ENCODE measurements around the gene N4BP2L2.

DNA sequence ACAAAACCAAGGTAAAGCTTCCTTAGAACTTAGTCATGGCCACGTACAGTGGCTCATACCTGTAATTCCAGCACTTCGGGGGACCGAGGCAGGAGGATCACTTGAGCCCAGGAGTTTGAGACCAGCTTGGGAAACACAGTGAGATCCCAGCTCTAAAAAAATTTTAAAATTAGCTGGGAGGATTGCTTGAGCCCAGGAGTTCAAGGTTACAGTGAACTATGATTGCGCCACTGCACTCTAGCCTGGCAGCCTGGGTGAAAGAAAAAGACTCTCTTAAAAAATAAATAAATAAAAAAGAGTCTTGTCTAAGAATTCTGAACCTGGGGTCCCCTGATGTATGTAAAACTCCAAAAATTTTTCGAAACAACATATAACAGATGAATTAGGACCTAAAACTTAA lies 34.9 kb downstream of the N4BP2L2 start:
- TF ChIP-seq POLR2AphosphoS5 (IDR thresholded peaks at IDR 0.05) (no peak), POLR2A (IDR thresholded peaks at IDR 0.05) (no peak)
- TF ChIP-seq, protein P1, sequence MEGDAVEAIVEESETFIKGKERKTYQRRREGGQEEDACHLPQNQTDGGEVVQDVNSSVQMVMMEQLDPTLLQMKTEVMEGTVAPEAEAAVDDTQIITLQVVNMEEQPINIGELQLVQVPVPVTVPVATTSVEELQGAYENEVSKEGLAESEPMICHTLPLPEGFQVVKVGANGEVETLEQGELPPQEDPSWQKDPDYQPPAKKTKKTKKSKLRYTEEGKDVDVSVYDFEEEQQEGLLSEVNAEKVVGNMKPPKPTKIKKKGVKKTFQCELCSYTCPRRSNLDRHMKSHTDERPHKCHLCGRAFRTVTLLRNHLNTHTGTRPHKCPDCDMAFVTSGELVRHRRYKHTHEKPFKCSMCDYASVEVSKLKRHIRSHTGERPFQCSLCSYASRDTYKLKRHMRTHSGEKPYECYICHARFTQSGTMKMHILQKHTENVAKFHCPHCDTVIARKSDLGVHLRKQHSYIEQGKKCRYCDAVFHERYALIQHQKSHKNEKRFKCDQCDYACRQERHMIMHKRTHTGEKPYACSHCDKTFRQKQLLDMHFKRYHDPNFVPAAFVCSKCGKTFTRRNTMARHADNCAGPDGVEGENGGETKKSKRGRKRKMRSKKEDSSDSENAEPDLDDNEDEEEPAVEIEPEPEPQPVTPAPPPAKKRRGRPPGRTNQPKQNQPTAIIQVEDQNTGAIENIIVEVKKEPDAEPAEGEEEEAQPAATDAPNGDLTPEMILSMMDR (IDR thresholded peaks at IDR 0.05) = no peak

All from breast epithelium (tissue), 3 donors.